ENCODE results near the gene GIMAP8.
"Not testable (repeated sequence)": the region's sequence is repeated elsewhere in the genome, so short reads cannot be mapped to it uniquely, and the experiment has no call there.

The GIMAP8 gene

DNA sequence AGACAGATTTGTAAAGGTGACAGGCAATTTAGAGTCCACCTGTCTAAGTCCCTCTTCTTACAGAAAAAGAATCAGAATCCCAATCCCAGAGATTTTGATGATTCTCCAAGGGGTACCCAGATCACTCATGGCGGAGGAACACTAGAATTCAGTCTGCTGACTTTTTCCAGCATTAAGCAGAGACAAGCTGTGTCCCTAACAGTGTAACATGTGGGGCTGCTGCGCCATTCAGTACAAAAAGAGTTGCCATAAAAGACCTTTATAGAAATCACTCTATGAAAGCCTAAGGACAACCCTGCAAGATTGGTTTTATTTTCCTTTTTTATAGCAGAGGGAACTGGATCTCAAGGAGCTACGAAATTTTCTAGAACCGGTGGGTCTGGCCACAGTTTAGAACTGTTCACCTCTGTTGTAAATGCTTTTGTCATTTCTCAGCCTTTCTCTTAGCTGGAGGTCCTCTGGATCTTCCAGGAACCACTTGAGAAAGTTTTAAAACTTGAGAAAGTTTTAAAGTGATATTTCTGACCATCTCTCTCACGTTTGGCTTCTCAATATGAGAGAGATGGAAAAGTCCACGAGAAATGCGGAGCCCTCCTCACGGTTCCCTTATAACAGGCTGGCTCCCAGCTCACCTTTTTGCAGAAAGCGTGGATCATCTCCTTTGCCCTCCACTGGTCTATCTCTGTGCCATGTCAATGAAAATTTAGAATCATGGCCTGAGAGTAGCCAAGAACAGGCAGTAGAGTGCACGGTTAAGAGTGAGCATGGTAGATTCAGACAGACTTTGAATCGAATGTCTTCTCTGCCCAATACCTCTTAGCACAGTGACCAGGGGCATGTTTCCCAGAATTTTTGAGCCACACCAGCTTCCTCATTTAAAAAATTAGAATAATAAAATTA, 65.1 kb downstream of the GIMAP8 start:
- Mint-ChIP-seq H3K27ac (peak overlapping the region; percentile 98), H3K4me1 (ENCODE audit: low read depth) (peaks cover 44% of the 10 kb centered on the region), H3K4me3 (peak overlapping the region; percentile 100)

DNA sequence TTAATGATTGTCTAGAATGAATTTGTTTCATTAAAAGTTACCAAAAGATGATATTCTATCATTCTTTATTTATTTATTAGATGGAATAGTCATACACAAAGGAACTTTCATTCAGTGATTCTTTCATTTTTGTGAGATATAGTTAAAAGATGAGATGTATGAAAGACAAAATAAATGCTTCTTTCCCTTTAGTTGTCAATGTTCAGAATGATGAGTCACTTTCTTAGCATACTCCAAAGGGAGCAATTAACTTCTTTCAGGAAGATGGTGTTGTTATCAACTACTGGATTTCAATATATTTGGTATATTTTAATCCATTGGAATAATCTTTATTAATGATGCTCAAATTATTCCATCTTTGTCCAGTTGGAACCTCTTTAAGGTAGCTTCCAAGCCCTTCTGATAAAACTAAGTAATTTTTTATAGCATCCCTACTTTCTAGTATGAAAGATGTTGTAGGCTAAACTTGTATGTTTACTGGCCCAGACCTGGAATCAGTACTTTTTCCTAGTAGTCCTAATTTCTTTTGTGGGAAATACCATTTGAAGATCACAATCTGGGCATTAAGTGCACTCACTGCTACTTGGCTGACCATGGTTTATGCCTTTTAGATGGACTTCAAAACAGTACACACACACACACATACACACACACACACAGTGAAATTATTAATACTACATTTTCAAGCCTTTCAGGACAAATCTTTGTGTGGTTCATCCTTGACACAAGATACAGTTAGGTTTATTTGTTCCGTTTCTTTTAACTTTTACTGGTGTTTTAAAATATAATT, 66.7 kb downstream of the GIMAP8 start:
- Mint-ChIP-seq H3K9me3 (no peaks in the 10 kb centered on the region), H3K27me3 (ENCODE audit: low read depth) (no peaks in the 10 kb centered on the region), H3K4me3 (peak overlapping the region; percentile 100), H3K27ac (peak overlapping the region; percentile 98), H3K36me3 (ENCODE audit: low read depth) (peaks cover 57% of the 10 kb centered on the region), H3K4me1 (ENCODE audit: low read depth) (peaks cover 37% of the 10 kb centered on the region)

More for the DNA sequence above, 65.1 kb downstream of the GIMAP8 start:
- H3K9me3 Mint-ChIP-seq = peaks cover 11% of the 10 kb centered on the region
- H3K36me3 Mint-ChIP-seq (ENCODE audit: low read depth) = peaks cover 54% of the 10 kb centered on the region
- H3K27me3 Mint-ChIP-seq (ENCODE audit: low read depth) = no peaks in the 10 kb centered on the region

DNA sequence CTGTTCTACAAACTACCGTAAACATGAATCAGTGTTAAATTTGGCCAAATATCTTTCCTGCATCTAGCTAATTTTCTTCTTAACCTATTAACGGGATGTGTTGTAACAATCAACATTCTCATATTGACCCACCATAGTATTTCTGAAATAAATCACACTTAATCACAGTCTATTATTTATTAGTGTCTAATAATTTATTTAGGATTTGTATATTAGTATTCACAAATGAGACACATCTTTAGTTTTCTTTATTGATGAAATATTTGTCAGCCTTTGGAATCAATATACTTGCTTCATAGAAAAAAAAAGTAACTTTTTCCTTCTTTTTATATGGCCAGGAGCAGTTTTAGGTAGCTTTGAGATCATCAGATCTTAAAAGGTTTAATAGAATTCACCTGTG, 68.9 kb downstream of the GIMAP8 start:
- peak overlapping the region; percentile 100 for H3K4me3 Mint-ChIP-seq
- H3K36me3 Mint-ChIP-seq (ENCODE audit: low read depth) = peaks cover 67% of the 10 kb centered on the region
- H3K27ac Mint-ChIP-seq = peak overlapping the region; percentile 90
- no peaks in the 10 kb centered on the region for H3K9me3 Mint-ChIP-seq
- H3K4me1 Mint-ChIP-seq (ENCODE audit: low read depth) = peaks cover 29% of the 10 kb centered on the region
- H3K27me3 Mint-ChIP-seq (ENCODE audit: low read depth) = no peaks in the 10 kb centered on the region

- peak overlapping the region; percentile 100 for H3K4me3 Mint-ChIP-seq
- H3K4me1 Mint-ChIP-seq (ENCODE audit: low read depth) = peaks cover 33% of the 10 kb centered on the region
- H3K36me3 Mint-ChIP-seq (ENCODE audit: low read depth) = peaks cover 67% of the 10 kb centered on the region
- peak overlapping the region; percentile 85 for H3K27ac Mint-ChIP-seq
- H3K27me3 Mint-ChIP-seq (ENCODE audit: low read depth) = no peaks in the 10 kb centered on the region
- H3K9me3 Mint-ChIP-seq = peaks cover 6% of the 10 kb centered on the region
These were observed 69.7 kb downstream of the GIMAP8 start for GRCh38 chr7:150520145-150520544.

- Mint-ChIP-seq H3K9me3 (peaks cover 29% of the 10 kb centered on the region), H3K4me1 (ENCODE audit: low read depth) (peaks cover 42% of the 10 kb centered on the region), H3K36me3 (ENCODE audit: low read depth) (peaks cover 71% of the 10 kb centered on the region), H3K4me3 (peak overlapping the region; percentile 84), H3K27ac (peak overlapping the region; percentile 79)
- not testable (repeated sequence) for H3K27me3 Mint-ChIP-seq (ENCODE audit: low read depth)
These were observed 72.5 kb downstream of the GIMAP8 start for GRCh38 chr7:150522931-150523330.

DNA sequence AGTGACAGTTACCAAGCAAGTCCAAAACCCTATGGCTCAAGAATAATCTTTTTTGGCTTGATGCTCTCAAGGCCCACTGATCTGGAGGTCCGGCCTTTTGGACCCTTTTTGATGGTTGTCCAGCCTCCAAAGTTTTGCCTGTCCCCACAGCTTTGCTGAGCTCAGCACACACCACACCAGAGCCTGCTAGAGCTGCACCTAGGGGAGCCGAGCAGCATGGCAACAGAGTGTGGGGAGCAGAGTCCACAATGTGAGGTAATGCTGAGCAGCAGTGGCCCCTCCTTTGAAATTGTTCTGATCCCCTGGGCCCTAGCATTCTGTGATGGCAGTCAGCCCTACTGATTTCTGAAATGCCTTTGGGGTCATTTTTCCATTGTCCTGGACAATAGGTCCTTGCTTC, 73.6 kb downstream of the GIMAP8 start:
- Mint-ChIP-seq H3K9me3 (peaks cover 40% of the 10 kb centered on the region), H3K4me1 (ENCODE audit: low read depth) (peaks cover 40% of the 10 kb centered on the region), H3K27ac (peak overlapping the region; percentile 37), H3K36me3 (ENCODE audit: low read depth) (peaks cover 71% of the 10 kb centered on the region), H3K27me3 (ENCODE audit: low read depth) (no peaks in the 10 kb centered on the region), H3K4me3 (no peak overlapping the region)
